GM18868 (cell line): ENCODE measurements around the gene GOLGA3.
"Not testable (repeated sequence)": the region's sequence is repeated elsewhere in the genome, so short reads cannot be mapped to it uniquely, and the experiment has no call there.

Experiments
- ATAC-seq: cut with Tn5 transposase; IDR thresholded peaks from one replicate; pipeline ENCODE4 v1.9.1; 2021; ENCODE audit warnings: mild to moderate bottlenecking, moderate library complexity; ENCODE audit not compliant: unreplicated experiment

Gene GOLGA3

GRCh38 chr12:132828706-132829534 lies at the start of gene GOLGA3:
Gene GOLGA3 (minus strand): TSS chr12:132828869. CDS start chr12:132822128, 6,741 bp downstream.
- ATAC-seq = peak; percentile 90

GRCh38 chr12:132874620-132875019 lies 46.0 kb upstream of the GOLGA3 start:
- ATAC-seq = not testable (repeated sequence)

DNA sequence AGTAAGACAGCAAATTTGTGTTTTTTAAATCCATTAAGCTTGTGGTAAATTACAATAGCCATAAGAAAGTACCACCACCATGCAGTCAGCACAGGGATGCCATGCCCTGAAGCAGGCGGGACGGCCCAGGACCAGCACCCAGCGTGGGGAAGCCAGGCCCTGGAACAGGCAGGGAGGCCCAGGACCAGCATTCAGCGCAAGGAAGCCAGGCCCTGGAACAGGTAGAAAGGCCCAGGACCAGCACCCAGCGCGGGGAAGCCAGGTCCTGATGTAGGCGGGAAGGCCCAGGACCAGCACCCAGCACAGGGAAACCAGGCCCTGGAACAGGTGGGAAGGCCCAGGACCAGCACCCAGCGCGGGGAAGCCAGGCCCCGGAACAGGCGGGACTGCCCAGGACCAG lies 45.5 kb upstream of the GOLGA3 start:
- ATAC-seq = no peak

DNA sequence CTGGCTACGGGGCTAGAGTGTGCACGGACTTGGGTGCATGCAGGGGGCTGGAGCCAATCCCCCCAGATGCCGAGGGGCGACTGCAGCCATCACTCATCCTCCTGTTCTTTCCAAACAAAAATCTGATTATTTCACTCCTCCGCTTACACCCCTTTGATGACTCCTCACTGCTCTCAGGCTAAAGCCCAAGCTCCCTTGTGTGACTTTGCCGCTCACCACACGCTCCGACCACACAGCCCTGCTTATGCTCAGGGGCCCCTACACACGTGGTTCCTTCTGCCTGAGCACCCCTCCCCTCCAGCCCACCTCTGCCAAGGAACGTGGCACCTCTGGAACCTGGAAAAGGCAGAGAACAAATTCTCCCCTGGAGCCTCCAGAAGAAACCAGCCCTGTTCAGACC lies 45.1 kb upstream of the GOLGA3 start:
- no peak for ATAC-seq

GRCh38 chr12:132872975-132873421 lies 44.3 kb upstream of the GOLGA3 start:
- ATAC-seq = no peak

DNA sequence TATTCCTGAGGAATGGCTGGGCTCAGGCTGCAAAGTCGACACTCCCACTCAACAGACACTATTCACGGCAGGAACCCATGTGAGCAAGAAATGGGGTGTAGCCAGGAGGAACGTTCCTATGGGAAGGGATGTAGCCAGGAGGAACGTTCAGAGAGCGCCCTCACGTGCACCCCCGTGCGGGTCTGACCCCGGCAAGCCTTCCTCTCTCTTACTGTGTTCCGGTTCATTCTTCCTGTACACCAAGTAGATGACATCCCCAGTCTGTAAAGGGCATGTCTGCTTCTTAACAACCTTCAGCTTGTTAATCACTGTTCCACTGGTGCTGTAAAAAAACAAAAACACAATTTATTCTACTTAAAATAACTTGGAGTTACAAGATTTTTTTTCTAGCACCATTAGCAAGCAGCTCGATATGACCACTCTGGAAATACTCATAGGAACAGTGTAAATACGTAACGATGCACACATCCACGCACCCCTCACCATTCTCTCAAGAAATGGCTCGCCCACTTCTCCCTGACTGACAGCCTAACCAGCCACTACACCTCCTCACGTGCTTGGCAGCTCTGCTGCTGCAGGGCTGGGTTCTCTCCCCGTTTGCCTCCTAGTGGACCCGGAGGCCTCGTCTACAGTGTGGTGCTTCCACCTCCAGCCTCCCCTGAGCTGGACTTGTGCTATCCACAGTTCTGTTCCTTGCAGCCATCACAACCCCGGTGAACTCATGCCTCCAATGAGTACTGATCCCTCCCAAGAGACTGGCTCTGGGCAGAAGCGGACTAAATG lies 43.6 kb upstream of the GOLGA3 start:
- no peak for ATAC-seq

GRCh38 chr12:132869551-132869950 lies 40.9 kb upstream of the GOLGA3 start:
- no peak for ATAC-seq

DNA sequence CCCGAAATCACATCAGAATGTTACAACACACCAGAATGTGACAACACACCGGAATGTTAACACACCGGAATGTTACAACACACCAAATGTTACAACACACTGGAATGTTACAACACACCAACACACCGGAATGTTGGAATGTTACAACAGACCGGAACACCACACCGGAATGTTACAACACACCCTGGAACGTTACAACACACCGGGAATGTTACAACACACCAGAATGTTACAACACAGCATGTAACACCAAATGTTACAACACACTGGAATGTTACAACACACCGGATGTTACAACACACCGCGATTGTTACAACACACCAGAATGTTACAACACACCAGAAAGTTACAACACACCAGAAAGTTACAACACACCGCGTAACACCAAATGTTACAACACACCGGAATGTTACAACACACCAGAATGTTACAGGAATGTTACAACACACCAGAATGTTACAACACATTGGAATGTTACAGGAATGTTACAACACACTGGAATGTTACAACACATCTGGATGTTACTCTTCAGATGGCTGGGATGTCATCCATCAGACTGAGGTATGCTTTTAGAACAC lies 37.7 kb upstream of the GOLGA3 start:
- no peak for ATAC-seq

DNA sequence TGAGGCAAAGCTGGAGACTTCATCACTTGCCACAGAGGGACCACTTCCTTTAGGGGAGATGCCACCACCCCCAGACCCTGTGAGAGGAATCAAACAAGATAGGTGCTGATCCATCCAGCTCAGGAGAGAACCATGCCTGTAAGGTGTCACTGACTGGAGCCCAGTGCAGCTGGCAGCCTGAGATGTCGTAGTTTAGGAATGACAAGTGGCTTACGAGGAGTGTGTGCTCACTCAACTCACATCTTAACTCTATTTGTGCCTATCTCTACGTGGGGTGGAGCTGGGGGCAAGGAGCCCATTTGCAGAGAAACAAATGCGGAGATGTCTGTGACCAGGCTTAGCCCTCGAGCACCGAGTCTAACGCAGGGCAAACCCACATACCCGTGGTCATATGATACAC lies 32.9 kb upstream of the GOLGA3 start:
- ATAC-seq = no peak

GRCh38 chr12:132858718-132859266 lies 30.1 kb upstream of the GOLGA3 start:
- ATAC-seq = no peak

GRCh38 chr12:132857019-132857418 lies 28.4 kb upstream of the GOLGA3 start:
- not testable (repeated sequence) for ATAC-seq

GRCh38 chr12:132856581-132856980 lies 27.9 kb upstream of the GOLGA3 start:
- ATAC-seq = no peak

DNA sequence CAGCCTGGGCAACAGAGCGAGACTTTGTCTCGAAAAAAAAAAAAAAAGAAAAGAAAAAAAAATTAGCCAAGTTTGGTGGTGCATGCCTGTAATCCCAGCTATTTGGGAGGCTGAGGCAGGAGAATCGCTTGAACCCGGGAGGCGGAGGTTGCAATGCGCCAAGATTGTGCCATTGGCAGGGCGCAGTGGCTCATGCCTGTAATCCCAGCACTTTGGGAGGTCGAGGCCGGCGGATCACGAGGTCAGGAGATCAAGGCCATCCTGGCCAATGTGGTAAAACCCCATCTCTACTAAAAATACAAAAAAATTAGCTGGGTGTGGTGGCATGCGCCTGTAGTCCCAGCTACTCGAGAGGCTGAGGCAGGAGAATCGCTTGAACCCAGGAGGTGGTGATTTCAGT lies 26.5 kb upstream of the GOLGA3 start:
- not testable (repeated sequence) for ATAC-seq

- no peak for ATAC-seq
Observed at GRCh38 chr12:132853285-132854092, 24.8 kb upstream of the GOLGA3 start.

DNA sequence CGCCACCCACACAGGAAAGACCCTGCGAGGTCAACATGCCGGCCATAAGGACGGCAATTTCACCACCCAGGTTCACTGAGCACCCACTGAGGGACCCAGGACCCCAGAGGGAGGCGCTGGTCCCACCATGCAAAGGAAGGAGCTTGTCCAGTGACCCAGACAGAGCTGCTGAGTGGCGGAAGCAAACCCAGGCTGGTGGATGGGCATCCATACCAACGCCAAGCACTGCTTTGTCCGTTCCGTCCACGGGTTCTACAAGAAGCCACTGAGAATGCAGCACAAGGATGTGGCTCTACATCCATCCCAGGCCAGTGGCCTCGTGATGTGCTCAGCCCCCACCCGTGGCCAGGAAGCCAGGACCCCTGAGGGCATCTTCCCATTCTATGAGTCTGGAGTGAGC lies 23.8 kb upstream of the GOLGA3 start:
- no peak for ATAC-seq

DNA sequence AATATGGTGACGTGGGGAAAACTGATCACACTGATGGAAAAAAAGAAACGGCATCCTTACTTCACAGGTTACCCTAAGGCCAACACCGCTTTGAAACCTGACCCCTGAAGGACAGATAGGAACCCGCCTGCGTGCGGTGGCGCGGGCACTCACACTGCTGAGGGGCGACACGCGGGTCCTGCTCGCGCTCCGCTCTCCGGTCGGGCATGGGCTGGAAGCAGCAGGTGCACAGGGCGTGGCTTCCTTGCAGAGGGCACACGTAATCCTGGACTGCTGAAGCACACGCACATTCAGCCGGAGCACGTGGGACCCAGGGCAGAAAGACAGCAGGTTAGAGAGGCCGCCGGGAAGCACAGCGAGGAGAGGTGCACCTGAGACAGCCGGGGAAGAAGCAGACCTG lies 22.8 kb upstream of the GOLGA3 start:
- no peak for ATAC-seq

DNA sequence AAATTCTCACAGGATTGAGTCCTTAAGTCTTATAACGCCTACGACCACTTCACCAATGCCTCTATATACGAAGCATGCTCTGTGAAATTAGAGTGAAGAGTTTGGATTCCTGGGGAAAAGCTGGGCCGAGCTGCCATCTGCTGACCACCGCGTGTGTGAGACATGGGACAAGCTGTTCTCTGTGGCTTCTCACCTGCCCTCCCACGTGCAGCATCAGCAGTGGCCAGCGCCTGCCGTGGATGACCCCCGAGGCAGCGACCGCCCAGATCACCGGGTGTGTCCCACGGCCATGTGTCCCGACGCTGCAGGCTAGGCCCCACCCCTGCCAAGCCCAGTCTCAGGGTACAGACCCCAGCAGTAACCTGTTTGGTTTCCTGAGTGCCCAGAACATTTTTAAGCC lies 21.6 kb upstream of the GOLGA3 start:
- ATAC-seq = no peak

DNA sequence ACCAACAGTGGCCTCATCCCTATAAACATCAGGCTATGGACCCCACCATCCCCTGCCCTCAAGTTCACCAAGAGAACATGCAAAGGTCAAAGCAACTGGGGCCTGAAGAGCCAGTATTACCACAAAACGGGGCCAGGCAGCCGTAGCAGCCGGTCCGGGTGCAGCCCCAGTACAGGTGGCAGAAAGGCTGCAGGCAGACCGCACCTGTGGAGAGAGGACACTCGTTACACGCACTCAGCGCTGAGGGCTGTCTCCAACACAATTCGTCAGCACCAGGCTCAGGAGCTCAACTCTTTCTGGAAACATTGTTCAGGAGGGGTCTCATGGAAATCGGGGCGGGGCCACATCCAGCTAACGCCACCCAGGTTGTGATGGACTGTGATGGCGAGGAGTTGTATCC lies 19.9 kb upstream of the GOLGA3 start:
- no peak for ATAC-seq

DNA sequence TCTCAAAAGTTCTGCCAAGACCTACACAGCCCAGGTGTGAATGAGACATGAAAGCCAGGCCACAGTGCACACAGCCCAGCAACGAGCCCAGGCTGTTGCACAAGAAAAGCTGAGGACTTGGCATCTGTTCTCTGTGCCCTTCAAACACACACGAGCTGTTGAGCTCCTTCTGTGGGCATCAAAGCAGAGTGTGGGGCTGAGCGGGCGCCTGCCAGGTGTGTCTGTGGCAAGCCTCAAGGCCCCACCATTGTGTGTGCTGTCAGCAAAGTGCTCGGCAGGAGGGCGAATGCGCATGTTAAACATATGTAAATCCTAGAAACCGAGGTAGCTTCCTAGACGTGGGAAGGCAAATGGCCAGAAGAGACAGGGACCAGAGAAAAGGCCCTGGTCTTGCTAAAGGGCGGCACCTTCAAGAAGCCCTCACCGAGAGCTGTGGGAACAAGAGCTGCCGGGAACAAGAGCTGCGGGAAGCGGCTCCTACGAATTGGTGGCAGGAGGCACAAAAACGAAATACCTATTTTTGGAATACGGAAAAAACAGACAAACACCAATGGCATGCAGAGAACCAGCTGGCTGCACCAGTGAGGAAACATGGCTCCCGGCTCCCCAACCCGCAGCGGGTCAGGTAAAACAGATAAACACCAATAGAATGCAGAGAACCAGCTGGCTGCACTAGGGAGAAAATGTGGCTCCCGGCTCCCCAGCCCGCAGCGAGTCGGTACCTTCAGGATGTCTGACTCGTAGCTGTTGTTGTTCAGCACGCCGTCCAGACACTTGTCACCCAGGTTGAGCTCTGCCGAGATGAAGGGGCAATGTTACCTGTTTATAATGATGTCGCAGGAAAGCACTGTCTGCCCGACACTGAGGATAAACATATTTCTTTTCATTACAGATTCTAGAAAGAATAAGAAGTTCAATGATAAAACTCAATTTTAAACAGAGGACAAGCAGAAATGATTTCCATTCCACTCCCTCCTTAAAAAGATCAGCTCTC lies 19.0 kb upstream of the GOLGA3 start:
- ATAC-seq = no peak
